HCT116 (cell line): ENCODE measurements around the gene TEDC1. TPM values are rescaled to one million over a fixed set of nuclear protein-coding genes. Genes with fewer than 3 reads are reported as not detected.

Experiments used
- ATAC-seq: fragments of 200-7000 bp; cut with Tn5 transposase; 2 replicates; pipeline ENCODE4 v1.9.1; 2020; ENCODE audit warnings: mild to moderate bottlenecking, moderate library complexity
- BruUV-seq: library from RNA; stranded (reverse); fragments of 400-500 nt; replicated peaks from 2 replicates; lab custom pipeline; 2021; lab: Mats Ljungman, UMichigan
- CTCF ChIA-PET: fragments of 300-600 bp; sonication (Branson Sonifier 250); formaldehyde crosslinking; loops from one replicate; lab custom pipeline; 2021; ENCODE audit warnings: antibody characterized with exemption; lab: Charles Lee
- POLR2A ChIA-PET: fragments of 300-600, 350-600 bp; sonication (Branson Sonifier 250); formaldehyde crosslinking; loops from one replicate; lab custom pipeline; 2021; ENCODE audit warnings: antibody characterized with exemption; lab: Charles Lee
- RAD21 ChIA-PET, 2 experiments: fragments of 300-600 bp; sonication (Branson Sonifier 250); formaldehyde crosslinking; loops; one replicate each; lab custom pipeline; 2023; ENCODE audit warnings: low total read pairs in 2 of 2; ENCODE audit not compliant: uncharacterized antibody in 2 of 2, unreplicated experiment in 2 of 2, low non-redundant PET in 1 of 2; lab: Charles Lee
- DNase-seq: peaks from one replicate; pipeline ENCODE4 v3.0.0-alpha.2; 2010; ENCODE audit warnings: low read depth, low spot score
- H2AFZ ChIP-seq: fragments of 200-600 bp; shearing (Covaris generic), sonication (generic); 2 replicates; pipeline ENCODE4 v1.6.1; 2017; ENCODE audit warnings: low read depth, mixed run types, mixed read lengths, antibody characterized with exemption, low read length; ENCODE audit not compliant: poor library complexity, severe bottlenecking
- H3K27ac ChIP-seq: 2 replicates; pipeline ENCODE4 v1.5.1; 2012; ENCODE audit warnings: low read depth, low read length
- H3K27me3 ChIP-seq: fragments of 200-600 bp; sonication (generic); 2 replicates; pipeline ENCODE4 v1.6.1; 2016; ENCODE audit warnings: mixed run types, low read length, mixed read lengths; ENCODE audit not compliant: insufficient read depth
- H3K36me3 ChIP-seq, 2 experiments: fragments of 200-500 bp in 1 of 2; fragments of 200-600 bp in 1 of 2; sonication (Bioruptor generic) in 1 of 2; sonication (generic) in 1 of 2; 2 replicates each; pipeline versions ENCODE4 v1.5.1 to v1.6.1; 2014 to 2016; ENCODE audit warnings: low read length in 2 of 2, inconsistent platforms in 1 of 2, mixed read lengths in 1 of 2, mixed run types in 1 of 2; ENCODE audit not compliant: insufficient read depth in 2 of 2, control insufficient read depth in 1 of 2
- H3K4me1 ChIP-seq, 2 experiments: fragments of 200-600 bp in 1 of 2; sonication (generic) in 1 of 2; 2 replicates each; pipeline versions ENCODE4 v1.5.1 to v1.6.1; 2012 to 2017; ENCODE audit warnings: low read length in 2 of 2, inconsistent platforms in 1 of 2, mild to moderate bottlenecking in 1 of 2, mixed read lengths in 1 of 2, mixed run types in 1 of 2, moderate library complexity in 1 of 2; ENCODE audit not compliant: insufficient read depth in 2 of 2, control insufficient read depth in 1 of 2
- H3K4me2 ChIP-seq: fragments of 200-600 bp; sonication (generic); 2 replicates; pipeline ENCODE4 v1.6.1; 2017; ENCODE audit warnings: mixed run types, low read length, mixed read lengths
- H3K4me3 ChIP-seq, 2 experiments: fragments of 200-600 bp in 1 of 2; sonication (generic) in 1 of 2; replicated peaks in 1 of 2; 2 replicates each; pipeline ENCODE4 v1.5.1; 2011 to 2016; ENCODE audit warnings: low read length in 2 of 2, control low read depth in 1 of 2, low read depth in 1 of 2, mild to moderate bottlenecking in 1 of 2, mixed read lengths in 1 of 2, mixed run types in 1 of 2
- H3K79me2 ChIP-seq: fragments of 200-600 bp; sonication (generic); 2 replicates; pipeline ENCODE4 v1.6.1; 2017; ENCODE audit warnings: mild to moderate bottlenecking, mixed run types, low read length, moderate library complexity, mixed read lengths; ENCODE audit not compliant: insufficient read depth
- H3K9ac ChIP-seq: fragments of 200-600 bp; sonication (generic); 2 replicates; pipeline ENCODE4 v1.6.1; 2016; ENCODE audit warnings: low read length, mixed read lengths
- H3K9me2 ChIP-seq: fragments of 200-600 bp; sonication (generic), shearing (Covaris generic); 2 replicates; pipeline ENCODE4 v1.6.1; 2017; ENCODE audit warnings: mixed run types, mild to moderate bottlenecking, moderate library complexity; ENCODE audit not compliant: insufficient read depth
- H3K9me3 ChIP-seq, 2 experiments: fragments of 200-500 bp in 1 of 2; fragments of 200-600 bp in 1 of 2; sonication (Bioruptor generic) in 1 of 2; sonication (generic) in 1 of 2; 2 replicates each; pipeline ENCODE4 v1.6.1; 2014 to 2017; ENCODE audit warnings: low read length in 2 of 2, mixed read lengths in 2 of 2, inconsistent platforms in 1 of 2, low read depth in 1 of 2, mild to moderate bottlenecking in 1 of 2, mixed run types in 1 of 2, moderate library complexity in 1 of 2; ENCODE audit not compliant: control insufficient read depth in 1 of 2, insufficient read depth in 1 of 2
- H4K20me1 ChIP-seq: fragments of 200-600 bp; sonication (generic), shearing (Covaris generic); 2 replicates; pipeline ENCODE4 v1.6.1; 2017; ENCODE audit warnings: mixed run types, mild to moderate bottlenecking, moderate library complexity; ENCODE audit not compliant: insufficient read depth
- CEBPB ChIP-seq: IDR thresholded peaks from 2 replicates; pipeline ENCODE4 v1.6.1; 2012; ENCODE audit warnings: low read depth
- EGR1 ChIP-seq: IDR thresholded peaks from 2 replicates; pipeline ENCODE4 v1.6.1; 2012; ENCODE audit warnings: low read depth
- ELF1 ChIP-seq: IDR thresholded peaks from 2 replicates; pipeline ENCODE4 v1.6.1; 2012; ENCODE audit warnings: low read depth, borderline replicate concordance
- EZH2 ChIP-seq: fragments of 200-600 bp; sonication (generic); IDR thresholded peaks from 2 replicates; pipeline ENCODE4 v1.6.1; 2017; ENCODE audit warnings: antibody characterized with exemption, mixed run types
- EZH2phosphoT487 ChIP-seq: fragments of 200-600 bp; IDR thresholded peaks from 2 replicates; pipeline ENCODE4 v1.6.1; 2018; ENCODE audit warnings: antibody characterized with exemption, borderline replicate concordance
- FOSL1 ChIP-seq: IDR thresholded peaks from 2 replicates; pipeline ENCODE4 v1.6.1; 2012; ENCODE audit warnings: low read depth
- JUND ChIP-seq: IDR thresholded peaks from 2 replicates; pipeline ENCODE4 v1.6.1; 2012
- POLR2A ChIP-seq: IDR thresholded peaks from 2 replicates; pipeline ENCODE4 v1.7.0; 2011; ENCODE audit warnings: borderline replicate concordance; ENCODE audit not compliant: insufficient read depth, insufficient read length; ENCODE audit errors: extremely low read depth
- POLR2AphosphoS5 ChIP-seq: IDR thresholded peaks from 2 replicates; pipeline ENCODE4 v1.6.1; 2011; ENCODE audit warnings: mild to moderate bottlenecking, low read depth, low read length, moderate library complexity
- RAD21 ChIP-seq: IDR thresholded peaks from 2 replicates; pipeline ENCODE4 v1.6.1; 2012; ENCODE audit warnings: low read depth, mild to moderate bottlenecking
- SIN3A ChIP-seq: IDR thresholded peaks from 2 replicates; pipeline ENCODE4 v1.6.1; 2012; ENCODE audit warnings: low read depth
- SP1 ChIP-seq: IDR thresholded peaks from 2 replicates; pipeline ENCODE4 v1.6.1; 2012; ENCODE audit warnings: low read depth
- SRF ChIP-seq: IDR thresholded peaks from 2 replicates; pipeline ENCODE4 v1.6.1; 2012; ENCODE audit warnings: low read depth
- ZFX ChIP-seq: fragments of 450-650 bp; IDR thresholded peaks from 2 replicates; pipeline ENCODE4 v1.6.1; 2017
- intact Hi-C: fragments of 100-400 bp; cut with micrococcal nuclease; formaldehyde crosslinking; loops from 2 replicates; pipeline ENCODE4 v1.10.0; 2022
- total RNA-seq: library from RNA; stranded (reverse); gene quantifications from one replicate; pipeline ENCODE4 v1.2.1, GENCODE V29; 2021; ENCODE audit not compliant: unreplicated experiment
- TF ChIP-seq, protein P1 (sequence below): IDR thresholded peaks from 2 replicates; pipeline ENCODE4 v1.6.1; 2011; ENCODE audit warnings: mild to moderate bottlenecking, low read length, moderate library complexity; ENCODE audit not compliant: insufficient replicate concordance; ENCODE audit errors: extremely low read depth

The TEDC1 gene
- total RNA-seq, 1 experiment from 2014 or later, result 40.4 TPM

DNA sequence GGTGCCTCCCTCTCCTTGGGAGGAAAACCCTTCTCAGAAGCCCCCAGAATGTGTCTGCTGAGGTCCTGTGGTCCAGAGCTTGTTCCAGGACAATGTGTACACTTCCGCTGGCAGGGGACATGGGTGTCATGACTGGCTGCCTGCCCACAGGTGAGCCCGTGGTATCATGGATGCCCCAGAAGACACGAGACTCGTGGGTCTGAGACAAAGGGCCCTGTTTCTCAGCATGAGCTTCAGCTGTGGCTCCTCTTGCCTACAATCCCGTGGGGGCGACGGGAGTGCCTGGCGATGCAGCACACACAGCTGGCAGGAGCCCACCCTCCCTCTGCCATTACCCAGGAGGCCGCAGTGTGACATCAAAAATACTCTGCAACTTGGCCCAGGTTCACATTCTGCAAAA, 42.3 kb downstream of the TEDC1 start:
- intact Hi-C loops, result loop anchor here (10.0 kb wide), 1 partner anchor 621 kb away; no protein-coding TSS in a partner anchor
- POLR2A ChIA-PET, result no interaction called here
- Histone ChIP-seq H2AFZ (no peak overlapping the region), H3K79me2 (no peaks in the 10 kb centered on the region), H3K27me3 (no peaks in the 10 kb centered on the region), H3K4me2 (no peak overlapping the region), H3K4me1 (peaks cover 0 to 3% of the 10 kb centered on the region in 2 experiments; a peak in 1 of 4 replicates), H3K9me3 (no peaks in the 10 kb centered on the region), H3K36me3 (no peaks in the 10 kb centered on the region), H3K27ac (no peak overlapping the region), H3K9me2 (no peaks in the 10 kb centered on the region), H3K4me3 (no peak overlapping the region), H3K9ac (no peak overlapping the region), H4K20me1 (no peaks in the 10 kb centered on the region)
- CTCF ChIA-PET, result interaction anchor here (0.8 to 2.2 kb wide), 3 partner anchors 44 to 163 kb away, joined by 3 to 19 read pairs (median 3); no protein-coding TSS in a partner anchor
- DNase-seq (no peak), ATAC-seq (no peak)
- RAD21 ChIA-PET, result interaction anchor here in 1 of 2 experiments (1.2 kb wide), 1 partner anchor 163 kb away, joined by 3 read pairs; no protein-coding TSS in a partner anchor
- TF ChIP-seq, protein P1, sequence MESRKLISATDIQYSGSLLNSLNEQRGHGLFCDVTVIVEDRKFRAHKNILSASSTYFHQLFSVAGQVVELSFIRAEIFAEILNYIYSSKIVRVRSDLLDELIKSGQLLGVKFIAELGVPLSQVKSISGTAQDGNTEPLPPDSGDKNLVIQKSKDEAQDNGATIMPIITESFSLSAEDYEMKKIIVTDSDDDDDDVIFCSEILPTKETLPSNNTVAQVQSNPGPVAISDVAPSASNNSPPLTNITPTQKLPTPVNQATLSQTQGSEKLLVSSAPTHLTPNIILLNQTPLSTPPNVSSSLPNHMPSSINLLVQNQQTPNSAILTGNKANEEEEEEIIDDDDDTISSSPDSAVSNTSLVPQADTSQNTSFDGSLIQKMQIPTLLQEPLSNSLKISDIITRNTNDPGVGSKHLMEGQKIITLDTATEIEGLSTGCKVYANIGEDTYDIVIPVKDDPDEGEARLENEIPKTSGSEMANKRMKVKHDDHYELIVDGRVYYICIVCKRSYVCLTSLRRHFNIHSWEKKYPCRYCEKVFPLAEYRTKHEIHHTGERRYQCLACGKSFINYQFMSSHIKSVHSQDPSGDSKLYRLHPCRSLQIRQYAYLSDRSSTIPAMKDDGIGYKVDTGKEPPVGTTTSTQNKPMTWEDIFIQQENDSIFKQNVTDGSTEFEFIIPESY, result no peak
- no peak for TF ChIP-seq SP1
- no peak for TF ChIP-seq CEBPB
- TF ChIP-seq SRF, result no peak
- no peak for TF ChIP-seq SIN3A
- TF ChIP-seq EZH2phosphoT487, result no peak
- TF ChIP-seq JUND, result no peak
- no peak for TF ChIP-seq RAD21
- no peak for TF ChIP-seq ZFX
- no peak for TF ChIP-seq POLR2A
- TF ChIP-seq ELF1, result no peak
- no peak for TF ChIP-seq EZH2
- no peak for TF ChIP-seq POLR2AphosphoS5
- no peak for TF ChIP-seq FOSL1
- TF ChIP-seq EGR1, result no peak
- no TSS peak for BruUV-seq
